K562 (cell line): ENCODE measurements around the gene ERMN. TPM values are rescaled to one million over a fixed set of nuclear protein-coding genes. Genes with fewer than 3 reads are reported as not detected.

Experiments
- ATAC-seq: fragments of 200-7000 bp; cut with Tn5 transposase; 3 replicates; pipeline ENCODE4 v1.9.1; 2020; ENCODE audit warnings: moderate library complexity
- BruUV-seq: library from RNA; stranded (reverse); fragments of 400-500 nt; replicated peaks from 2 replicates; lab custom pipeline; 2021; lab: Mats Ljungman, UMichigan
- CTCF ChIA-PET: fragments of 300-600 bp; formaldehyde crosslinking; extraction: SDS; loops from one replicate; lab custom pipeline; 2021; ENCODE audit warnings: low intra/inter-chr PET ratio; lab: Yijun Ruan, JAX
- POLR2A ChIA-PET: fragments of 300-600, 350-650 bp; sonication (Branson Sonifier 250); formaldehyde crosslinking; extraction: SDS; loops from one replicate; lab custom pipeline; 2021; ENCODE audit warnings: antibody characterized with exemption, inconsistent platforms; lab: Yijun Ruan, JAX
- DNase-seq, 4 experiments: peaks; one replicate each; pipeline versions ENCODE4 v3.0.0 to v3.0.0-alpha.2; 2011 to 2018; ENCODE audit warnings: low spot score in 3 of 4, mixed read lengths in 3 of 4; ENCODE audit errors: extremely low read depth in 1 of 4
- FAIRE-seq: peaks from 2 replicates; lab custom pipeline; 2011; peaks lifted over from hg19 to GRCh38; lab: Jason Lieb, UNC
- H2AFZ ChIP-seq: 2 replicates; pipeline ENCODE4 v1.6.0; 2011; ENCODE audit warnings: low read depth, low read length, control low read depth, inconsistent platforms
- H3K27ac ChIP-seq: fragments of 200-600 bp; 3 replicates; pipeline ENCODE4 v1.8.0; 2011; ENCODE audit warnings: low read depth, mild to moderate bottlenecking, control low read depth, inconsistent platforms, low read length, moderate library complexity, mixed read lengths; ENCODE audit errors: extremely low read depth
- H3K27me3 ChIP-seq, 2 experiments: fragments of 300-600 bp in 1 of 2; 2 replicates in 1 of 2; 3 replicates in 1 of 2; pipeline versions ENCODE4 v1.6.0 to v1.8.0; 2011; ENCODE audit warnings: inconsistent platforms in 2 of 2, low read length in 2 of 2, mild to moderate bottlenecking in 1 of 2, mixed read lengths in 1 of 2, moderate library complexity in 1 of 2; ENCODE audit not compliant: control insufficient read depth in 2 of 2, insufficient read depth in 2 of 2
- H3K36me3 ChIP-seq: fragments of 300-600 bp; 3 replicates; pipeline ENCODE4 v1.8.0; 2011; ENCODE audit warnings: mild to moderate bottlenecking, low read length, inconsistent platforms; ENCODE audit not compliant: control insufficient read depth, insufficient read depth
- H3K4me1 ChIP-seq, 2 experiments: fragments of 200-600 bp in 1 of 2; replicated peaks in 1 of 2; 2 replicates in 1 of 2; 3 replicates in 1 of 2; pipeline versions ENCODE4 v1.5.1 to v1.8.0; 2011; ENCODE audit warnings: inconsistent platforms in 2 of 2, low read length in 2 of 2, mild to moderate bottlenecking in 1 of 2, mixed read lengths in 1 of 2, moderate library complexity in 1 of 2; ENCODE audit not compliant: control insufficient read depth in 2 of 2, insufficient read depth in 2 of 2
- H3K4me2 ChIP-seq: 2 replicates; pipeline ENCODE4 v1.6.1; 2011; ENCODE audit warnings: low read length, control low read depth, inconsistent platforms, mixed read lengths; ENCODE audit not compliant: insufficient read depth
- H3K4me3 ChIP-seq: fragments of 200-600 bp; sonication (generic), shearing (Covaris generic); 2 replicates; pipeline ENCODE4 v1.5.1; 2016; ENCODE audit warnings: control low read depth, inconsistent platforms
- H3K79me2 ChIP-seq: fragments of 200-600 bp; 3 replicates; pipeline ENCODE4 v1.8.0; 2011; ENCODE audit warnings: low read length, inconsistent platforms; ENCODE audit not compliant: control insufficient read depth, insufficient read depth
- H3K9ac ChIP-seq, 2 experiments: 2 replicates each; pipeline versions ENCODE4 v1.6.0 to v1.6.1; 2011; ENCODE audit warnings: low read depth in 2 of 2, low read length in 2 of 2, control low read depth in 1 of 2, inconsistent platforms in 1 of 2, mild to moderate bottlenecking in 1 of 2, mixed read lengths in 1 of 2; ENCODE audit not compliant: insufficient read depth in 1 of 2
- H3K9me1 ChIP-seq: one replicate; pipeline ENCODE4 v1.6.0; 2011; ENCODE audit warnings: inconsistent platforms, mild to moderate bottlenecking, low read length, moderate library complexity; ENCODE audit not compliant: control insufficient read depth, insufficient read depth
- H3K9me3 ChIP-seq: replicated peaks from 2 replicates; pipeline ENCODE4 v1.5.1; 2011; ENCODE audit warnings: low read depth, low read length, inconsistent platforms; ENCODE audit not compliant: control insufficient read depth, insufficient read depth
- H4K20me1 ChIP-seq: replicated peaks from 2 replicates; pipeline ENCODE4 v1.6.1; 2011; ENCODE audit warnings: low read length, inconsistent platforms, mixed read lengths; ENCODE audit not compliant: control insufficient read depth, insufficient read depth
- CTCF ChIP-seq, 3 experiments: IDR thresholded peaks in 2 of 3; conservative IDR thresholded peaks in 1 of 3; 2 replicates each; pipeline ENCODE4 v1.5.1; 2011 to 2012; ENCODE audit warnings: low read length in 3 of 3, mild to moderate bottlenecking in 3 of 3, control low read depth in 2 of 3, improper control_type of control experiment in 1 of 3, inconsistent platforms in 1 of 3, low read depth in 1 of 3, mixed read lengths in 1 of 3, moderate library complexity in 1 of 3; ENCODE audit not compliant: insufficient read depth in 2 of 3
- WGBS: fragments of 100-300 bp; shearing (Covaris generic); methylation state at CpG from one replicate; pipeline ENCODE4 v1.1.6; 2016; ENCODE audit warnings: low coverage, mixed read lengths; ENCODE audit not compliant: insufficient coverage; ENCODE audit errors: missing lambda C conversion rate; 5-methylcytosine and 5-hydroxymethylcytosine counted together
- in situ Hi-C: fragments of 300-500 bp; cut with MboI; formaldehyde crosslinking; loops from 4 replicates; pipeline ENCODE4 v1.15.0; 2018; ENCODE audit warnings: inconsistent platforms, mixed read lengths
- intact Hi-C: fragments of 100-400 bp; cut with micrococcal nuclease; formaldehyde crosslinking; loops from 2 replicates; pipeline ENCODE4 v1.14.2; 2022
- polyA plus RNA-seq, 8 experiments: library from polyadenylated mRNA; depleted of rRNA in 4 of 8; stranded (reverse) in 5 of 8; unstranded in 3 of 8; fragments of >200 nt; fragmentation: Nextera tagmentation in 2 of 8; fragmentation: Illumina TruSeq in 1 of 8; extraction: Ambion mirVana in 2 of 8; extraction: Trizol in 1 of 8; gene quantifications; 2 replicates each; pipeline versions ENCODE4 v1.2.1 to v1.2.3, GENCODE V29; 2011 to 2014; ENCODE audit warnings: inconsistent platforms in 1 of 8, missing spikeins in 1 of 8
- total RNA-seq, 7 experiments: library from RNA; depleted of rRNA in 6 of 7; stranded (reverse); fragments of >200 nt in 6 of 7; fragmentation: Illumina TruSeq in 2 of 7; extraction: Trizol in 2 of 7; gene quantifications; 2 replicates each; pipeline versions ENCODE4 v1.2.1 to v1.2.3, GENCODE V29; 2011 to 2021; ENCODE audit warnings: low replicate concordance in 1 of 7
- TF ChIP-seq, protein P1 (sequence below): sonication (generic); formaldehyde crosslinking; IDR thresholded peaks from 2 replicates; pipeline ENCODE4 v1.8.0; 2022; ENCODE audit warnings: mild to moderate bottlenecking, missing genetic modification reagents, borderline replicate concordance

ERMN gene
- total and polyA plus RNA-seq, 9 of the 15 experiments (the other 6 are each of a cell fraction or from before 2014, with no cell fraction given), result 0.03 to 0.11 (median 0.05) TPM; not detected in 3

GRCh38 chr2:157307021-157307420, 18.6 kb downstream of the ERMN start:
- in situ Hi-C loops, result no loop called here
- CTCF ChIA-PET, result no interaction called here
- no peak overlapping the region for H2AFZ ChIP-seq
- WGBS, result 94% methylated on average over 1 of the region's 1 CpG
- no peak overlapping the region for H3K9ac ChIP-seq
- no peaks in the 10 kb centered on the region for H4K20me1 ChIP-seq
- H3K4me3 ChIP-seq, result no peak overlapping the region
- H3K79me2 ChIP-seq, result no peaks in the 10 kb centered on the region
- TF ChIP-seq, protein P1, sequence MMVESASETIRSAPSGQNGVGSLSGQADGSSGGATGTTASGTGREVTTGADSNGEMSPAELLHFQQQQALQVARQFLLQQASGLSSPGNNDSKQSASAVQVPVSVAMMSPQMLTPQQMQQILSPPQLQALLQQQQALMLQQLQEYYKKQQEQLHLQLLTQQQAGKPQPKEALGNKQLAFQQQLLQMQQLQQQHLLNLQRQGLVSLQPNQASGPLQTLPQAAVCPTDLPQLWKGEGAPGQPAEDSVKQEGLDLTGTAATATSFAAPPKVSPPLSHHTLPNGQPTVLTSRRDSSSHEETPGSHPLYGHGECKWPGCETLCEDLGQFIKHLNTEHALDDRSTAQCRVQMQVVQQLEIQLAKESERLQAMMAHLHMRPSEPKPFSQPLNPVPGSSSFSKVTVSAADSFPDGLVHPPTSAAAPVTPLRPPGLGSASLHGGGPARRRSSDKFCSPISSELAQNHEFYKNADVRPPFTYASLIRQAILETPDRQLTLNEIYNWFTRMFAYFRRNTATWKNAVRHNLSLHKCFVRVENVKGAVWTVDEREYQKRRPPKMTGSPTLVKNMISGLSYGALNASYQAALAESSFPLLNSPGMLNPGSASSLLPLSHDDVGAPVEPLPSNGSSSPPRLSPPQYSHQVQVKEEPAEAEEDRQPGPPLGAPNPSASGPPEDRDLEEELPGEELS (CRISPR knock-in tag), result no peak
- TF ChIP-seq CTCF (IDR thresholded peaks at IDR 0.05 in 2 of 3, conservative IDR thresholded peaks at IDR 0.05 in 1 of 3; ENCODE audit: insufficient read depth in 2 of 3, low read depth in 1 of 3, low read length in 3 of 3), result peak in 2 of 3 experiments; percentile 15 to 16; a peak in 1 of 6 replicates
- TF ChIP-seq, all 486 proteins: peak for 1
- peaks cover 84% of the 10 kb centered on the region for H3K36me3 ChIP-seq
- peaks cover 0 to 8% of the 10 kb centered on the region in 2 experiments; a peak in 2 of 5 replicates for H3K4me1 ChIP-seq
- H3K27ac ChIP-seq, result no peak overlapping the region
- intact Hi-C loops, result no loop called here
- DNase-seq (peak in 1 of 4 experiments; percentile 22), ATAC-seq (no peak), FAIRE-seq (no peak)
- H3K9me1 ChIP-seq, result no peaks in the 10 kb centered on the region
- H3K4me2 ChIP-seq, result no peak overlapping the region
- no TSS peak for BruUV-seq
- POLR2A ChIA-PET, result interaction anchor here (0.6 to 2.1 kb wide), 3 partner anchors 9 to 61 kb away, joined by 3 to 8 read pairs (median 4); no protein-coding TSS in a partner anchor
- no peaks in the 10 kb centered on the region for H3K27me3 ChIP-seq
- H3K9me3 ChIP-seq, result no peaks in the 10 kb centered on the region
